Measurements from ENCODE around the gene KPNA6. TPM values are rescaled to one million over a fixed set of nuclear protein-coding genes. Genes with fewer than 3 reads are reported as not detected.
"Not testable (repeated sequence)": the region's sequence is repeated elsewhere in the genome, so short reads cannot be mapped to it uniquely, and the experiment has no call there.

The KPNA6 gene
- 69.4 TPM for total RNA-seq
- long read RNA-seq, full-length matches to known transcripts: 17 of 30 reads
- long read RNA-seq, partial matches to known transcripts: 11 of 30 reads
- long read RNA-seq, other reads (novel, unspliced or antisense): 2 of 30 reads

GRCh38 chr1:32107742-32108661 is at the start of gene KPNA6:
KPNA6 (plus strand) TSS chr1:32108056; CDS start chr1:32108131, 75 bp downstream.
- intact Hi-C loops (cut with DNase I): no loop called here
- DNase-seq (peak; percentile 90), ATAC-seq (ENCODE audit: poor library complexity) (peak; percentile 91)

GRCh38 chr1:32060914-32061313 is 46.9 kb upstream of the KPNA6 start:
- ATAC-seq (ENCODE audit: poor library complexity): no peak
- intact Hi-C loops (cut with DNase I): loop anchor here (10.0 kb wide), 1 partner anchor 396 kb away; no protein-coding TSS in a partner anchor
- DNase-seq: no peak

GRCh38 chr1:32062867-32063230 is 45.0 kb upstream of the KPNA6 start:
- DNase-seq: no peak
- intact Hi-C loops (cut with DNase I): loop anchor here (10.0 kb wide), 1 partner anchor 398 kb away; no protein-coding TSS in a partner anchor
- no peak for ATAC-seq (ENCODE audit: poor library complexity)

- DNase-seq: no peak
- intact Hi-C loops (cut with DNase I): loop anchor here (10.0 kb wide), 1 partner anchor 398 kb away; no protein-coding TSS in a partner anchor
- peak; percentile 26 for ATAC-seq (ENCODE audit: poor library complexity)
Measured at GRCh38 chr1:32063261-32063681, 44.6 kb upstream of the KPNA6 start.

- not testable (repeated sequence) for ATAC-seq (ENCODE audit: poor library complexity); DNase-seq
- intact Hi-C loops (cut with DNase I): loop anchor here (10.0 kb wide), 1 partner anchor 401 kb away; no protein-coding TSS in a partner anchor
Measured at GRCh38 chr1:32065613-32066488, 42.0 kb upstream of the KPNA6 start.

- peak; percentile 70 for ATAC-seq (ENCODE audit: poor library complexity)
- no peak for DNase-seq
- intact Hi-C loops (cut with DNase I): loop anchor here (10.0 kb wide), 1 partner anchor 402 kb away; no protein-coding TSS in a partner anchor
Measured at GRCh38 chr1:32066489-32066873, 41.4 kb upstream of the KPNA6 start.

- DNase-seq: no peak
- ATAC-seq (ENCODE audit: poor library complexity): no peak
- intact Hi-C loops (cut with DNase I): loop anchor here (10.0 kb wide), 1 partner anchor 404 kb away; no protein-coding TSS in a partner anchor
Measured at GRCh38 chr1:32068957-32069588, 38.8 kb upstream of the KPNA6 start.

GRCh38 chr1:32071758-32072621 is 35.9 kb upstream of the KPNA6 start:
- DNase-seq: no peak
- no peak for ATAC-seq (ENCODE audit: poor library complexity)
- intact Hi-C loops (cut with DNase I): no loop called here

GRCh38 chr1:32072622-32073298 is 35.1 kb upstream of the KPNA6 start, which contains the start of gene TMEM39B:
TMEM39B (plus strand) TSS chr1:32072939; CDS start chr1:32073048, 109 bp downstream.
- DNase-seq (peak; percentile 99), ATAC-seq (ENCODE audit: poor library complexity) (peak; percentile 96)
- intact Hi-C loops (cut with DNase I): no loop called here

- DNase-seq: no peak
- intact Hi-C loops (cut with DNase I): no loop called here
Measured at GRCh38 chr1:32073299-32074229, 34.3 kb upstream of the KPNA6 start.

GRCh38 chr1:32074841-32075240 is 33.0 kb upstream of the KPNA6 start:
- DNase-seq: no peak
- intact Hi-C loops (cut with DNase I): no loop called here
- ATAC-seq (ENCODE audit: poor library complexity): no peak

More at GRCh38 chr1:32073299-32074229, 34.3 kb upstream of the KPNA6 start:
- peak; percentile 58 for ATAC-seq (ENCODE audit: poor library complexity)

- no peak for ATAC-seq (ENCODE audit: poor library complexity)
- DNase-seq: no peak
- intact Hi-C loops (cut with DNase I): no loop called here
Measured at GRCh38 chr1:32077451-32077850, 30.4 kb upstream of the KPNA6 start.

GRCh38 chr1:32082022-32082421 is 25.8 kb upstream of the KPNA6 start:
- no peak for ATAC-seq (ENCODE audit: poor library complexity)
- intact Hi-C loops (cut with DNase I): no loop called here

GRCh38 chr1:32086381-32086780 is 21.5 kb upstream of the KPNA6 start:
- intact Hi-C loops (cut with DNase I); ATAC-seq (ENCODE audit: poor library complexity); DNase-seq: not testable (repeated sequence)

More at GRCh38 chr1:32082022-32082421, 25.8 kb upstream of the KPNA6 start:
- DNase-seq: no peak

- ATAC-seq (ENCODE audit: poor library complexity) (no peak), DNase-seq (no peak)
- intact Hi-C loops (cut with DNase I): no loop called here
Measured at GRCh38 chr1:32091176-32091575, 16.7 kb upstream of the KPNA6 start.

- intact Hi-C loops (cut with DNase I): no loop called here
- no peak for ATAC-seq (ENCODE audit: poor library complexity)
- DNase-seq: no peak
Measured at GRCh38 chr1:32091591-32091990, 16.3 kb upstream of the KPNA6 start.
